ENCODE results near the gene SAMD4A.

The SAMD4A gene

GRCh38 chr14:54818201-54819133, 251.5 kb downstream of the SAMD4A start:
- DNase-seq (ENCODE audit: low read depth): peak; percentile 40
- H3K4me3 ChIP-seq (ENCODE audit: low read length): no peak overlapping the region
- TF ChIP-seq CTCF (IDR thresholded peaks at IDR 0.05; ENCODE audit: insufficient read depth, low read depth, low read length, missing control alignments): no peak

GRCh38 chr14:54822685-54823084, 255.8 kb downstream of the SAMD4A start:
- no peak for TF ChIP-seq CTCF (IDR thresholded peaks at IDR 0.05; ENCODE audit: insufficient read depth, low read depth, low read length, missing control alignments)

GRCh38 chr14:54823757-54824549, 257.0 kb downstream of the SAMD4A start:
- H3K4me3 ChIP-seq (ENCODE audit: low read length): no peak overlapping the region
- no peak for DNase-seq (ENCODE audit: low read depth)
- no peak for TF ChIP-seq CTCF (IDR thresholded peaks at IDR 0.05; ENCODE audit: insufficient read depth, low read depth, low read length, missing control alignments)

More at GRCh38 chr14:54822685-54823084, 255.8 kb downstream of the SAMD4A start:
- H3K4me3 ChIP-seq (ENCODE audit: low read length): no peak overlapping the region
- DNase-seq (ENCODE audit: low read depth): no peak

- no peak overlapping the region for H3K4me3 ChIP-seq (ENCODE audit: low read length)
- DNase-seq (ENCODE audit: low read depth): no peak
- TF ChIP-seq CTCF (IDR thresholded peaks at IDR 0.05; ENCODE audit: insufficient read depth, low read depth, low read length, missing control alignments): no peak
Measured at GRCh38 chr14:54828037-54828436, 261.1 kb downstream of the SAMD4A start.

GRCh38 chr14:54829486-54830224, 262.7 kb downstream of the SAMD4A start:
- no peak for DNase-seq (ENCODE audit: low read depth)
- no peak for TF ChIP-seq CTCF (IDR thresholded peaks at IDR 0.05; ENCODE audit: insufficient read depth, low read depth, low read length, missing control alignments)
- no peak overlapping the region for H3K4me3 ChIP-seq (ENCODE audit: low read length)

GRCh38 chr14:54830650-54831049, 263.7 kb downstream of the SAMD4A start:
- DNase-seq (ENCODE audit: low read depth): no peak
- H3K4me3 ChIP-seq (ENCODE audit: low read length): no peak overlapping the region
- TF ChIP-seq CTCF (IDR thresholded peaks at IDR 0.05; ENCODE audit: insufficient read depth, low read depth, low read length, missing control alignments): no peak
